Amniotic epithelial cell (primary cell): Measurements from ENCODE around the gene CADM1.

Experiments used
- DNase-seq: peaks from one replicate; pipeline ENCODE4 v3.0.0-alpha.2; 2010; ENCODE audit warnings: low read depth

The CADM1 gene

DNA sequence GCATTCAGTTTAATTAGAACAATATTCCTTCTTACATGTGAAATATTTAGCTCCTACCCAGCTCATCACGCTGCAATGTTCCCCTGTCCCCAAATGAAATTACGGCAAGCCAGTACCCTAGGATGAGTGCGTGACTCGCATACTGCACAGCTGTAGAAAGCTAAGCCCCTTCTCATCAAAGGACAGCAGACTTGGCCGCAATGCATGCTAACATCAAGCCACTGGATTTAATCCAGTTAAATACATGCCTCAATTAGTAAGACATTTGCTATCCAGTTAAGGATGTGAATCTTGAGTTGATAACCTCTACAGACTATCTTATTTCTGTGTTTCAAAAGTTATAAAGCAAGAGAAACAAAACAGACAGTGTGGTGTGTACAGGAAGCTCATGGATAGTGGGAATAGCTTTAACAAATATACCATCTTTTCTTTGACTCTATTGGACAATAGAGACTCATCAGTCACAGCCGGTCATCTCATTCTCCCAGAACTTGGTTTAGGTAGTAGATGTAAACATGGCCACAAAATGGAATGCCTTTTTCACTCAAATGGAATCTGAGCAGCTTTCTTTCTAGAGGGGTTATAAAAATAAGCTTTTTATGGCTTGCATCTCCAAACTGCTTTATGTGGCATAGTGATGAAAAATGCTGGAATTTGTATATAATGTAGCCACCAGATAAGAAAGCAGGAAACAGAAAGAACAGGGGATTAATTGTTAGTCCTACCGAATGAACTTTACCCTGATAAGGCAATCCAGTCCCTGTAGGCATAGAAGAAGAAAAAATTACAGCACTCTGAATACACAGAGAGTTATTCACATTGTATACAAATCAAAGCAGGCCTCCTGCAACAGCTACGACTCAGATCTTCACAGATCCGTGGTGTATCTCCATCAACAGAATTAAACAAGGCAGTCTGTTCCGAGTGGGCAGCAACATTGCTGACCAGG lies 224.1 kb downstream of the CADM1 start:
- DNase-seq, result peak; percentile 92

DNA sequence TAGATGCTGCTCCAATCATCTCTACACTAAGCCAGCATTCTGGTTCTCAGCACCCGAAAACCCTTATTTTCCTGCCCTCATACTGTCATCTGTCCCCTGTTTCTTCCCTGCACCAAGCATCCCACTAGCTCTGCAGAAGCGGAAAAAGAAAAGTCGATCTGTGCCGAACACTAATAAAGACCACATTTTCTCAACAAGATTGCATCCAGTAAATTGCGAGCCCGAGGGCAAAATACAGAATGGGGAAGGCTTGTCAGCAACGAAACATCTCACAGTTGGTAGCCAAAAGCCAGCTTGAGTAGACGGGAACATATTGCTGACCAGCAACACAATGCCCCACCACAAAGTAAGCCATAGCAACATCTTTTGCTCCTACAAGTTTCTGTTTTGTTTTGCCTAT lies 227.4 kb downstream of the CADM1 start:
- DNase-seq, result no peak

DNA sequence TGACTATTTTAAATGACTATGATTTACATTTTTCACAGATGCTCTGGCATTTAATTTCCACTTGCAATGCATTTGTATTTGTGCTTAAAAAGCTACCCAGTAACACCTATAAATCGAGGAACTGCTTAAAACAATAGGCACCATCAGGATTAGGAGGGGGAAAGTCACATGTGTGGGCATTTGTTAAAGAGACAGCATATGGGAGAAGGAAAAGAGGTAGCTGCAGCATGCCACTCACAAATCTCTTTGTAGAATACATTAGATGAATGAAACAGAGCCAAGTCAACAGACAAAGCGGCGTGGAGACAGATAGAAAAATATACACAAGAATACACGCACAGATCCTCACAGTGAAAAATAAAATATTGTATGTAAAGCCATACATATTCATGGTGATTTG lies 228.0 kb downstream of the CADM1 start:
- no peak for DNase-seq

DNA sequence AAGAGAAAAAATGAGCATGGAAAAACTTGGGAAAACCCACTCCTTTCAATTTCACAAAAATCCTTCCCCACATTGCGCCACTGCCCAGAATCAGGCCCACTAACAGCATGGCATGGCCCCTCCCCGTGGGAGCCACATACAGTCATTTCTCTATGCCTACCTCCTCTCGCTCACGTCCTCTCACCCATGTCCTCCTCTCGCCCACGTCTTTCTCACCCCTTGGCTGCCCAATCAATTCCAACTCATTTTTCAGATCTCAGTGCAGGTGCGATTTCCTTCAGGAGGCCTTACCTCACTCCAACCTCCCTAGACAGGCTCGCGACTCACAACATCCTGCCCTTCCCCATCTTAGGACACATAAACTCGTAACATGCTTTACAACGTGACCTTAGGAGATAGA lies 229.2 kb downstream of the CADM1 start:
- no peak for DNase-seq

DNA sequence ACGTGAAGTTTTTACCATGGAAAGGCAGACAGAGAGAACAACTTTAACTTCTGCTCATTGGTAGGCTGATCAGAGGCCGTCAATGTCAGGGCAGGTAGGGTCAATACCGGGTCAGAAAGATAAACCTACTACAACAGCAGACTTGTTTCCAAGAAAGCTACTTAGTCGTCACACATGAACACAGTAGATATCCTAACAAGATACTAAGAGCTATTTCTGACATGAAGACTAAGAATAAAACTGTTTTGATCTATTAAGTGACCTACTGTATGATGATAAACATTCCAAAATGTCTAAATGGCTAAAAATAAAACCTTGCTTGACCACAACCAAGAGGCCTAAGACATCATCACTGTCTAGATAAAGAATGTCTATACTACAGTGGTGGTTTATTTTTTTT lies 231.3 kb downstream of the CADM1 start:
- no peak for DNase-seq

DNA sequence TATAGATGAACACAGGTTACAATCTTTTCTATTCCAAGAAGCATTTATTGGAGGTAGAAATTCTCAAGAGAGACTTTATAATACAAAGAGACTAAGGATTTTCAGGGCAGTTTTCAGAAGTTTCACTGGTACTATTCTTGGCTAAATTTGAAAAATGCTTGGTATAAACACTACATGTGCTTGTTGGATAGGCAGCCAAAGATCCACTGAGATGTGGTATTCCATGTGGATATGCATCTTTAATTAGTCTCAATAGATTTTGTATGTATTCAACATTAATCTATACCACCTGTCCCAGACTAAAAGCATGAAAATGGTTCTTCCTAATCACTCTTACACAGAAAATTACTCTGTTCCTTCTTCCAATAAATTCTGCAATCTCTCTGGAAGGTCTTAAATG lies 232.6 kb downstream of the CADM1 start:
- no peak for DNase-seq

DNA sequence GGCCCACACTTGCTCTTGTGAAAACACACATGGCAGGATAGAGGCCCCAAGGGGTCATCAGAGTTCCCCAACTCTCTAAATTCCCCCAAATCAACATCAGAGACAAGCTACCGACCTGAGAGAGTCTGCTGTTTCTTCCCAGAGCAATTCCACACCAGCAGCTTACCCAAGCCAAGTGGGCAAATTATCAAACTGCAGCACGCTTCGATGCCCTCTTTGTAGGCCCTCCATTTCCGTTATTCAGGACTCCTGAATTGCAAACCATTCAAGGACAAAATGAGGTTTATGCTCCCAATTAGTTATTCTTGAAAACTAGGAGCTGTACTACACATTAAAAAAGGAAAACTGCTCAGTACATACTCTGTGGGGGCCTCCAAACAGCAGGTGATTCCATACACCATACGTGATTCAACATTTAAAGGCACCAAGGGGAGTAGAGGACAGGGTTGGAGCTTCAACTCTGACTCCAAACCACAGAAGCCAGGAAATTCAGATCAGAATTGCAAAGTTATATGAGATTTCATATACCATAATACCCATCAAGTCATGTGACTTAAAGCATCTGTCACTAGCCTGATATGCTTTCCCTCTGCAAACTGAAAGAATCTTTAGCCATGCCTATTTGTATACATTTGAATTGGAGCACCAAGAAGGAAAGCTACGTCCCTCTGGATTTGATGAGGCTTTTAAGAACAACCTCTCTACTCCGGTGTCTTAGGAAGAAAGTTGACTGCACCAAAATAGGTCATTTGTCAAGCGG lies 234.8 kb downstream of the CADM1 start:
- no peak for DNase-seq

DNA sequence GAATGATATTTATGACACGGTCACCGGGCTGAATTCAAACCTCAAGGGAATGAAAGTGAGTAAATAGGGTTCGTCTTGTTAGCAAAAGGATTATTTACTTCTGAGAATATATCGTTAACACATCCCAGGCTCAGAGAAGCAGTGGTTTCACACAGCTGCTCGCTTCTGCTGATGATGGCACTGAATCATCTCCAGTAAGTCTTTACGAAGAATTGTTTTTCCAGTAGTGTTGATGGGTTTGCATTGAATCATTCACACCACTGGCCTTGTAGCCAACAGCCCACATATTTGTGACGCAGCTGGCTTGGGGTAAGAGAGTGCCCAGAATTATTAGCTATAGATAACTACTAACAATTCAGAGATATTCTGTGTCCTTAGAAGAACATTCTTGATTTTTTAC lies 236.3 kb downstream of the CADM1 start:
- no peak for DNase-seq

DNA sequence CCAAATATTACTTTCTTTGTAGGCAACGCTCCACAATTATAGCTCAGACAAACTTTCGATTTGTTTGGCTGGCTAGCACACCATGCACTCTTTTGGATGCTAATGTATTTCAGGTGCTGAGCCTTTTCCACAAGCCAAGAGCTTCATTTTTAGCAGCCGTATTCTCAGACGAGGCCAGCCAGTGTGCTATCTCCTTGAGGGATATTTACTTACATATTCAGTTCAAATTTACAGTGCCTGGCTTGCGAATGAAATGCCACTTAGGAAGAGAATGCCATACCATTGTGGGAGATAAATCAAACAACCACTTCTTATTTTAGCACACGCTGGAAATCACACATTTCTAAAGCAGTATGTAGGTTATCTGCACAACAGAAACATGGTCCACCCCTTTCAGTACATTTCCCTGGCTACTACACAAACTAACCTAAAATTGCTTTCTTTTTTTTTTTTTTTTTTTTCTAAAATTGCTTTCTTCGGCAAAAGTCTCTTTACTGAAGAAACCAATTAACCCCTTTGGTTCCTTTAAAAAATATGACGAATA lies 236.9 kb downstream of the CADM1 start:
- no peak for DNase-seq

DNA sequence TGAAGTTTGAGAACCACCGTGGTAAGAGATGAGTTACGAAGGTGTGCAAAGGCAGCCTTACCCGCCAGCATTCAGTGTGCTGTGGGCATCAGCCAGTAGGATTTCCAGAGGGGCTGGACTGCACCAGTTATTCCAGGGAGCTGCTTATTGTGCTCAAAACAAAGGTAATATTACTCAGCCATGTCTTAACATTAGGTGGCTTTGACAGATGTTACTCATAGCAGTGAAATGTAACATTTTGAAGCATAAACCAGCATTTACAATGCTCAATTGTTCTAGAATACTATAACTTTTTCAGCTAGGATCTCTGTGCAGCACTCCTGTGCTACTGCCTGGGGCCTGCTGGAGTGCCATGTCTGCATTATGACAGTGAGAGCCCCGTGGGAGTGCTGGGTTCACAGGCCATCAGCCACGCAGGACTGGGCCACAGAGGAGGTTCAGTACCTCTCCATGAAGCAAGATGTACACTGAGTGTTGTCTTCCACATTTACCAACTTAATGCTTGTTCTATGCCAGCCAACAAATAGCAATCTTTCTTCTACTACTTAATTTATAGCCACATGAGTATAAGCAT lies 238.1 kb downstream of the CADM1 start:
- no peak for DNase-seq

DNA sequence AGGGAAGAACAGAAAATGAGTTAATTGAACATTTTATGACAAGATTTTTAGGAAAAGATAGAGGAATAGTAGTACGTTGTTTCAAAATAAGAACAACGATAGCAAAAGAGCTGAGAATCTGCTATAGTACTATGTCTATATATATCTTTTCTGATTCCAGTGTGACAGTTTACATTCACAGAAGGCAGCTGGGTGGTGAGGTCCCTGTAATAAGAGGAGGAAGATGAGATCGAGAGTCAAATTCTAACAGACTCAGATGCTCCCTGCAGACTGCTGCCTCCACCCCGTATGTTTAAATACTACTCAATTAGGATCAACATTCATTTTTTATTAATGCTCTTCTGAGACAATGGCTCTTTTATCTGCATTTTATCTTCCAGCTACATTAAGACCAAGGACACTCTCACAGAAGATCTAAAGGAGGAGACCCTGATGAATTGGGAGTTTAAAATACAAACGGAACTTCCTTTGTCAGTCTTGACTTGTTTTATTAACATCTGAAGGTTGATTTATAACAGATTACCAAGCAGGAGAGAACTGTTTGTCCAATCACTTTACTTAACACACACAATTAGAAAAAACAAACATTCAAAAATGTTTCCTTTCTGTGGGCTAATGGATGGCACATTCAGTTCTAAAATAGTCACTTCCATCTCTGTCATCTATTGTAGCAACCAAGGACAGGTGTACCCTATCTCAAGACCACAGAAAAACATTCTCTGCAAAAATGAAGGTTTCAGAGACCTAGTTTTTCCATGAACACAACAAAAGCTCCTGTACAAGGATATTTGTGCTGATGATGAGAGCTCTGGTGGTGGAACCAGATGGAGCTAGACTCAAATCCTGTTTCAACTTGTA lies 240.2 kb downstream of the CADM1 start:
- no peak for DNase-seq

DNA sequence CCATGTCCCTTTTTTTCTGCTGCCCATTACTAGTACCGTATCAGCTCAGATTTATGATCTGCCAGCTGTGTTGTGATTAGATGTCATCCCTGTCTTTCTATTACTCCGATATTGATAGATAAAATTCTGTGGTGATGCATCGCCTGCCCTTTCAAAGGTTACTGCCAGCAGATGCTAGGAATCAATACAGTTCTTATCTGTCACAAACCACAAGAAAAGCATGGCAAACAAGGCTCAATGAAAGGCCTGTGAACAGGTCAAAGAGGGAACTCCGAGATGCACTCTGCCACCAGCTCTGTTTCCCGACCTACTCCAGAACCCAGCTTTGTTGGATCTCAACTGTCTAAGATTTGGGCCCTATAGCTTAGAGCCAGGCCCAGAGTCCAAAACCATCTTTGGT lies 246.0 kb downstream of the CADM1 start:
- DNase-seq, result no peak

DNA sequence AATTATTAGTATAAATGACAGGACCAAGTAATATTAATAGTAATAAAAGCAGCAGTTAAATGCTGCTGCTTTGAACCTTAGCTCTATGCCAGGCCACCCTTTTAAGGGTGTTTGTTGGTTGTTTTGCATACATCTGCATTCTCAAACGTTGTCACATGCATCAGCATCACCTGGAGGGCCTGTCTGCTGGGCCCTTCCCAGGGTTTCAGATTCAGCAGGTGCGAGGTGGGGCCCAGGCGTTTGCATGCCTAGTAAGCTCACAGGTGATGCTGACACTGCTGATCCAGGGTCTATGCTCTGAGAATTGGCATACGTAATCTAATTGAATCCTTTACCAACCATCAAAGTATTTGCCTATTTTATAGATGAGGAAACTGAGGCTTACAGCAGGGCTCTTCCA lies 246.5 kb downstream of the CADM1 start:
- DNase-seq, result no peak

DNA sequence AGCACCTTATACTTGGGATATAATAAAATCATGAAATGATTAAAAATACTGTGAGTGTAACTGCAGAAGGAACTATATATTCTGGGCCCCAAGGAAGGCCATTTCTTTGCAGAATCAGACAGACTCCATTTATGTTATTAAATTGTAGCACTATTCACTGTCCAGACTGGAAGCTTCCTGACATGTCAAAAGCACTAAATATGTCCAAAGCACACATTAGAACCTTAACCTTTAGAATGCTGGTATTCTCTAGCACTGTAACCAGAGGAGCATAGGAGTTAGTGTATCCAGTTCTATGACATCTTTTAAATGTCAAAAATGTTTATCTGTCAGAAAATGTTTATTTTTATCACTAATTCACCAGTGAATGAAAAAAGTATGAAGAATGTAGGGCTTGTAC lies 246.9 kb downstream of the CADM1 start:
- no peak for DNase-seq

DNA sequence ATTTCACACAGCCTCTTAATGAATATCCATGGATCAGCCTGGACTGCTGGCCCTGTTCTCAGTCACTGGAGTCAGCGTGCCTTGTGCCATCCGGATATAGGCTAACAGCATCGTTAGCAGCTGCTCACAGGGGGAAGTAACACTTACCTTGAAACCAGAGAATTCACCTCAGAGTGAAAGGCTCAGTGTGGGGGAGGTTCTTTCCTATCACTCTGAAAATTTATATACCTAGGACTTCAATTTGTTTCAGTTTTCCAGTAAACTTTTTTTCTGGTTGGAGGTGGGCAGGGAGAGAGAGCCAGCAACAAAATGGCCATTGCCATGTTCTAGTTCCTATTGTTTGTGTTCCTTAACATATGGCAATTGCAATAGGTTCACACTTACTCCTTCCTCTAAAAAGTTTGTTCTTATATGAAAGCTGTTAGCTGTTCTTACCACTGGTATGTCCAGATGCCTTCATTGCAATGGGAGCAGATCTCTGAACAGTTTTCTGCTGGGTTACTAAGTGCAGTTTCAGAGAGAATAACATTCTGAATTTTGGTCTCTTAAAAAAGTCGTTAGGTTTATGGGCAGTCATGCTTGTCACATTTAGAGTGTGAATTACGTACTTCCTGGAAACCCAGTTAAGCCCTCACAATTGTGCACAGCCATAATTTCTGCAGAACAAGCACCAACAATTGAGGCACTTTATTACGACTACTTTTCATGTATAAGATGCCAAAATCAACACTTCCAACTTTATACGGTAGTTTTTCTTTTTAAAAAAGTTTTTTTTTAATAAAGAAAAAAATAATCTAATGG lies 247.6 kb downstream of the CADM1 start:
- DNase-seq, result no peak

DNA sequence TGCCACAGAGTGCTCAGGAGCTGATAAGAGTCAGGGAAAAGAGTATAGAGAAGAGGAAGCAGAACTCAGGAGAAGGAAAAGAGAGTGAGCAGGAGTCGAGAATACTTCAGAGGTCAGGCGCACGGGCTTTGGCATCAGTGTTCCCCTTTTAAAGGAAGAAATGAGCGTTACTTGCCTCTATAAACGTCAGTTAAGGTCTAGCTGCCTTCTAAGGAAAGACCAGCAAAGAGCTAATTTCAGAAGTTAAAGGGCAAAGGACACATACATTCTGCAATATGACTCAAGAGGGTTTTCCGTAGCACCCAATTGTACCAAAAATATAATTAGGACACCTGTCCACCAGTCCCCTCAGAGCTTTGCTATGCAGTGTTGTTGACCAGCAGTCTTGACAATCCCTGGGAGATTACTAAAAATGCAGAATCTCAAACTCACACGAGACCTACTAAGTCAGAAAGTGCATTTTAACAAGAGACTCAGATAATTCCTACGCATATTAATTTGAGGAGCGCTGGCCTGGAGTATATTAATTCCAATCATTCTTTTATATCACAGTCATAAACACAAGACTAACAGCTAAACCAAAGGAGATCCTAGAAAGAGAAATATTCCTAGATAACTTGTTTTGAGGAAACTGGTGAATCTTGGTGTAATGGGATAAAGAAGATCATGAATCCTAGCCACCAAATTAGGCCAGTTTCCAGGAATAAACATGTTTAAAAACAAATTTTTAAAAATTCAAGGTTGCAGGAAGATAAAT lies 249.0 kb downstream of the CADM1 start:
- DNase-seq, result no peak

DNA sequence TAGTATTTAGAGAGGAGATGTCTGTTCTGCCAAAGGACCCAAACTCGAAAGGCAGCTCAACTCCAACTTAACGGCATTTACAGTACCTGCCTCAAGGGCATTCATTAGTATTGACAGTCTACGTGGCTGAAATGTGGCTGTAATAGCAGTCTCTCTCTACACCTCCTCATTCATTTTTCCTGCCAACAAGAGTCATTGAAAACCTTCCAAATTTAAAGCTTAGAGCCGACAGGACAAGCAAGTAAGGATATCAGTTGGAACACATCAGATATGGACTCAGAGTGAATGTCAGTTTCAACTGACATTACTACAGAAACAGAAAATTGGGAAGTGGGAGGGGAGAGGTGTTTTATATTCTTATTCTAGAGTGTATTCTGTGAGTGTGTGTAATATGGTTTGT lies 253.1 kb downstream of the CADM1 start:
- no peak for DNase-seq

DNA sequence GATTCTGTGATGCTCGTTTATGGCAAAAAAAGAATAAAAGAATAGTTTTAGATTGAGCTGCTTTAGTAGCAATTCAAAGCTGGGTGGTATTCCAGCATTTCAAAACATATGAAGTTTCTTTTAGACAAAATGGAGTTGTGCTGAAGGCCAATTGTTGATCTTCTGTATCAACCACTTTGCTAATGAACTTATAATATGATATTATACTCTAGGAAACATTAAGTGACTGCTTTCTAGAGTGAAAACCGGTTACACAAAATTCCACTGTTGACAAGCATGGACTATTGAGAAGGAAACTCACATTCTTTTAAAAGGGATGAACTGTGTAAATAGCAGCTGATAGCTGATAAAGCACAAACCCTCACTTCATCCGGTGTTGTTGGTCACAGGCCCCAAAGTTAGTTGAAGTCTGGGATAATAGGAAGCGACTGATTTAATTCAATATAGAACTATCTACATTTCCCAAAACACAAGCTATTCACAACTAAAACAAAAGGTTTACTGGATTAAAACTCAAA lies 255.1 kb downstream of the CADM1 start:
- no peak for DNase-seq

DNA sequence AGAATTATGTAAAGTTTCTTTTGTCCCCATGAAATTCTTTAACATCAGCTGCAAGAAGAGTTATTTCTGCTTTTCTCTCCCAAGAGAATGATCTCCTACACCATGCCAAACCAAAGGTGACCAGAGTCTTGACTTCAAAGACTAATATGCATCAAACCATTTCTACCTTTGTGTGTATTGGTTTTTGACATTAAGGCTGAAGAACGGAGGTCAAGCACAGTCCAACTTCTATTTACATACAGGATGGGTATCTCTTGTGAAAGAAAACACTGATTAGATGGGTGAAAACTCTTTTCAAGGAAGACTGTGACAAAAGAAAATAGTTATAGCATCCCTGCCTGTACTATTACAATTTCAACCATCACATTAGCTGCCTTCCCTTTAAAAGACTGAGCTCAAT lies 256.3 kb downstream of the CADM1 start:
- DNase-seq, result no peak

DNA sequence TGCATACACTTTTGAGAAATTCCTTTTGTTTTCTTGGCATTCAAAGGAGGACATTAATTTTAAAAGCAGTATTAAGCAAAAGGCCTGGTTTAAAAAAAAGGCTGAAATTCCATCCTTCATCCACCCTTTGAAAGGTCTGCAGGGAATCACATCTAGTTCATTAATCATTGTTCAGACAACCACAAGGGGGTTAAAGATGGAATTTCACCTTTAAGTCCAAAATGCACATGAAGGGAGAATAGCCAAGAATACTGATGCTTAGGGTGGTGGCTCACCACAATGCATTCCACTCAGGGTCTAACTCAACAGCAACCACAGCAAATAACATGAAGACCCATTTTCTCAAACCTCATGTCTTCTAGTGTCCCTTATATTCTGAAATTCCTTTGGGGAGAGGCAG lies 256.9 kb downstream of the CADM1 start:
- DNase-seq, result peak; percentile 15
